WERI-Rb-1 (cell line): ENCODE measurements around the gene GATA2.

Experiments
- DNase-seq: peaks from one replicate; pipeline ENCODE4 v3.0.0-alpha.2; 2020
- H3K27ac ChIP-seq: fragments of 250-450 bp; sonication (Bioruptor Pico); 2 replicates; pipeline ENCODE4 v1.5.1; 2020; ENCODE audit warnings: mild to moderate bottlenecking, moderate library complexity
- H3K27me3 ChIP-seq: fragments of 250-450 bp; sonication (Bioruptor Pico); 2 replicates; pipeline ENCODE4 v1.5.1; 2021; ENCODE audit warnings: mild to moderate bottlenecking, low read depth, moderate library complexity; ENCODE audit not compliant: insufficient read depth, severe bottlenecking
- H3K36me3 ChIP-seq: fragments of 250-450 bp; sonication (Bioruptor Pico); 2 replicates; pipeline ENCODE4 v1.5.1; 2020; ENCODE audit warnings: mild to moderate bottlenecking, moderate library complexity
- H3K4me3 ChIP-seq: 2 replicates; pipeline ENCODE4 v1.5.1; 2011; ENCODE audit warnings: low read depth, mild to moderate bottlenecking, control low read depth, low read length
- H3K9me3 ChIP-seq: fragments of 250-450 bp; sonication (Bioruptor Pico); 2 replicates; pipeline ENCODE4 v1.5.1; 2021; ENCODE audit warnings: mild to moderate bottlenecking, moderate library complexity; ENCODE audit not compliant: severe bottlenecking
- TF ChIP-seq, protein P1 (sequence below): IDR thresholded peaks from 2 replicates; pipeline ENCODE4 v1.5.1; 2011; ENCODE audit warnings: low read depth, mild to moderate bottlenecking, control low read depth, inconsistent platforms, low read length

GATA2 gene

DNA sequence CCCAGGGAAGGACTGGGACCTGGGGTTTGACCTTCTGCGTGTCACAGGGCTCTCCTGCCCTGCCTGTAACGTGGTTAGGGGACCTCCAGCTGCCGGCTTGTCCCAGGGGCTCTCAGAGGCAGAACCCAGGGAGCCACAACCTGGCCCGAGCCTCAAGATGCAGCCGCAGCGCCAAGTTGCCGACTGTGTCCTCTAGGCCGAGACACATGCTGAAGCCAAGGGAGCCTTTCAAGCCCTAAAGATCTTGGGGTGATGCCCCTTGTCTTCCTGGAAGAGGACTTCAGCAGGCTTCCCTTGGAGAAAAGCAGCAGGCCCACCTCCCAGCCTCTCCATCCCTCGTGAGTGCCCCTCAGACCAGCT lies 33.6 kb downstream of the GATA2 start:
- Histone ChIP-seq H3K4me3 (no peak overlapping the region), H3K9me3 (no peaks in the 10 kb centered on the region), H3K27me3 (peaks cover 5% of the 10 kb centered on the region), H3K27ac (no peak overlapping the region), H3K36me3 (no peaks in the 10 kb centered on the region)
- no peak for DNase-seq
- TF ChIP-seq, protein P1, sequence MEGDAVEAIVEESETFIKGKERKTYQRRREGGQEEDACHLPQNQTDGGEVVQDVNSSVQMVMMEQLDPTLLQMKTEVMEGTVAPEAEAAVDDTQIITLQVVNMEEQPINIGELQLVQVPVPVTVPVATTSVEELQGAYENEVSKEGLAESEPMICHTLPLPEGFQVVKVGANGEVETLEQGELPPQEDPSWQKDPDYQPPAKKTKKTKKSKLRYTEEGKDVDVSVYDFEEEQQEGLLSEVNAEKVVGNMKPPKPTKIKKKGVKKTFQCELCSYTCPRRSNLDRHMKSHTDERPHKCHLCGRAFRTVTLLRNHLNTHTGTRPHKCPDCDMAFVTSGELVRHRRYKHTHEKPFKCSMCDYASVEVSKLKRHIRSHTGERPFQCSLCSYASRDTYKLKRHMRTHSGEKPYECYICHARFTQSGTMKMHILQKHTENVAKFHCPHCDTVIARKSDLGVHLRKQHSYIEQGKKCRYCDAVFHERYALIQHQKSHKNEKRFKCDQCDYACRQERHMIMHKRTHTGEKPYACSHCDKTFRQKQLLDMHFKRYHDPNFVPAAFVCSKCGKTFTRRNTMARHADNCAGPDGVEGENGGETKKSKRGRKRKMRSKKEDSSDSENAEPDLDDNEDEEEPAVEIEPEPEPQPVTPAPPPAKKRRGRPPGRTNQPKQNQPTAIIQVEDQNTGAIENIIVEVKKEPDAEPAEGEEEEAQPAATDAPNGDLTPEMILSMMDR, result no peak

DNA sequence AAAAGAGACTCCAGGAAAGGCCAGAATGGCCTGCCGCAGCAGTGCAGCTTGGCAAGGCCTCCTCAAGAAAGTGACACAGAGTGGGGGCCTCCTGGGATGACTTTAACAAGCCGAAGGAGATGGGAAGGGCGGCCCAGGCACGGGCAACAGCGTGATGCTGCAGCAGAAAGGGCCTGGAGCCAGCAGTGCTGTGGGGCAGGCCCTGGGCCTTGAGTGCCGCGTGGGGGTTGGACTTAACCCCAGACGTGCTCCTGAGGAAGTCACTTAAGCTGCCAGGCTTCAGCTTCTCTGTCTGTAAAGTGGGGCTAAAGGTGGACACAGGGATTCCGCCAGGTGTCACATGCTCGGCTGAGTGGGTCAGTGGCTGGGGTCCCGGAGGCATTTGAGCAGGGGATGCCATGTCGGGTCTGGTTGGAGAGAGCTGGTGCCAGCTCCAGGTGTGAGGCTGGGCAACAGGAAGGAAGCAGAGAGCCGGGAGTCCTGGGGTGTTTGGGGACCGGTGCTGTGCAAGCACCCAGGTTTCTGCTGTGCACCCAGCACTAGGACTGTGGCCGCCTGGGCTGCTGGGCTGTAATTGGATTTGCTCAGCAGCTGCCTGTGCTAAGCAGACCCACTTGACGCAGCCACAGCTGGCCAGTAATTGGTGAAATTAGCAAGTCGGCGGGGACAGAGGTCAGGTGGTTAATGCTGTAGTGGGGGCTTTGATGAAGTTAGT lies 34.1 kb downstream of the GATA2 start:
- H3K27me3 ChIP-seq, result peaks cover 3% of the 10 kb centered on the region
- H3K27ac ChIP-seq, result no peak overlapping the region
- H3K9me3 ChIP-seq, result no peaks in the 10 kb centered on the region
- DNase-seq, result no peak
- TF ChIP-seq, protein P1, result no peak
- no peaks in the 10 kb centered on the region for H3K36me3 ChIP-seq
- H3K4me3 ChIP-seq, result no peak overlapping the region

GRCh38 chr3:128457937-128458336 lies 35.1 kb downstream of the GATA2 start:
- no peaks in the 10 kb centered on the region for H3K9me3 ChIP-seq
- no peak overlapping the region for H3K4me3 ChIP-seq
- no peak for DNase-seq
- TF ChIP-seq, protein P1, result no peak
- no peaks in the 10 kb centered on the region for H3K36me3 ChIP-seq
- H3K27ac ChIP-seq, result no peak overlapping the region
- H3K27me3 ChIP-seq, result no peaks in the 10 kb centered on the region

DNA sequence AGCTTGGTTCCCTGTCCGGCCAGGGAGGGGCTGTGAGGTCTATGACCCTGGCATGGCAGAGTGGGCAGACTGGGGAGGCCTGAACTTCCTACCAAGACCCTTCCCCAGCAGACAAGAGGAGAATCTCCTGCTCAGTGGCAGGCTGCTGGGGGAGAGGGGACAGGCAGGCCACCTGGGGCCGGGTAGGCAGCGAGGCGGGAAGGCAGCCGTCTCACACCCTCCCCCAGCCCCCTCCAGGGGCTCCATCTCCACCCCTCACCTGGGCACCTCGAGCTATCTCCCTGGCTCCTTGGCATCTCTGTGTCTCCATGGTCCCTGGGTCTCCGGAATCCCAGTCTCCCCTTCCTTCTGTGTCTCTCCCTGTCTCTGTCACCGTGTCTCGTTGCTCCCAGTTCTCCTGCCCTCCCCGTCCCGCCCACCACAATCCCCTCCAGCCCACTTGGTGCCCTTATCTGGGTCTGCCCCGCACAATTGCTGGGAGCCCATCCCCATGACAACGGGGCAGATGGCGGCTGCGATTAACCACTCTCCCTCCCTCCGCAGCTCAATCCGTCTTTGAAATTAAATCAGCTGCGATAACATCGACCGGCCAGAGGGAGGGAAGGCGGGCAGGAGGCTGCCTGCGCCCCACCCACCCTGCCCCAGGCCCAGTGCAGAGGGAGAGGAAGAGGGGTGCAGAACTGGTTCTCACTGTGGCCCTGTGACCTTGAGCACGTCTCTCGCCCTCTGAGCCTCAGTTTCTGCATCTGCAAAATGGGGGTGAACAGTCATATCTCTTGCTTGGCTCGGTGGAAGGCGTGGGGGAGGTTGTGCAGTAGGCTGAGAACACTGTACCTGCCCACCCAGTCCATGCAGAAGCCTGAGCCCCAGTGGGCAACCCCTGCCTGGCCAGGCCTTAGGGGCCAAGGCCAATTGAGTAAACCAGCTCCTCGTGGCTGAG lies 36.0 kb downstream of the GATA2 start:
- no peaks in the 10 kb centered on the region for H3K36me3 ChIP-seq
- H3K27me3 ChIP-seq, result no peaks in the 10 kb centered on the region
- TF ChIP-seq, protein P1, result no peak
- no peak overlapping the region for H3K4me3 ChIP-seq
- no peaks in the 10 kb centered on the region for H3K9me3 ChIP-seq
- no peak overlapping the region for H3K27ac ChIP-seq
- peak; percentile 80 for DNase-seq

- no peak overlapping the region for H3K27ac ChIP-seq
- H3K4me3 ChIP-seq, result no peak overlapping the region
- DNase-seq, result no peak
- H3K27me3 ChIP-seq, result no peaks in the 10 kb centered on the region
- TF ChIP-seq, protein P1, result no peak
- H3K9me3 ChIP-seq, result no peaks in the 10 kb centered on the region
- no peaks in the 10 kb centered on the region for H3K36me3 ChIP-seq
These were observed 36.9 kb downstream of the GATA2 start for GRCh38 chr3:128455786-128456748.
